ENCODE results near the gene SDK1. TPM values are rescaled to one million over a fixed set of nuclear protein-coding genes. Genes with fewer than 3 reads are reported as not detected.

Gene SDK1
- total RNA-seq, 4 donors from 2014 or later, result 3.7 to 80.9 (median 13.1) TPM

DNA sequence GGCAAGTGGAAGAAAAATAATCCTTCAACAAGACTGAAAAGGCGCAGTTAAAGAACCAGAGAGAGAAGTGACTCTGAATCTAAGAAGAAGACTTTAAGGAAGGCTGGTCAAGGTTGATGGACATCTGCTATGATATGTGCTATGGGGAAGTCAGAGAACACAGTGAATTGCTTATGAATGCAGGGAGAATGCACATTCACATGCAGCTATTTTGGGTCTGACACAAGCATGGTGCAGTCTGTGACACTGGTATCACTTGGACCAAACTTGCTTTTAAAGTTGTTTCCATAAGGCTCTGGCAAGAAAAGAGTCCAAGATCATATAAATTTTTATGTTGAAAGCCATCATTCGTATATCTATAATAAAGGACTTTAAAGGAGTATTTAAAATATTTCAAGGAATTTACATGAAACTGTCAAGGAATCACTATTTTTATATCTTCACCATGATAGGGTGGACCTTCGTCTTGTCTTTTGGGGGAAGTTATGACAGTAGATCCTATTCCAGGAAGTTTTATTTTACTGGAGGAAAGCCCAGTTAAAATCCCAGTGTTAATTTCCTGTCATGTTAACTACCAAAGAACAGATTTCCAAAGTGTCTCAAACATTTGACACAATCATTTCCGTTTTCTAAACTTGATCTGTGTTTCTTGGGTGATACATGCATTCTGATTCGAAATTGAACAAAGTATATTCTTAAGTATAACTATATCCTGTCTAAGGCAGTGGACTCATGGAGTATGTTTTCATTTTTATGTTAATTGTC is 239.6 kb downstream of the SDK1 start:
- no peak for TF ChIP-seq POLR2A (IDR thresholded peaks at IDR 0.05)
- TF ChIP-seq, protein P1, sequence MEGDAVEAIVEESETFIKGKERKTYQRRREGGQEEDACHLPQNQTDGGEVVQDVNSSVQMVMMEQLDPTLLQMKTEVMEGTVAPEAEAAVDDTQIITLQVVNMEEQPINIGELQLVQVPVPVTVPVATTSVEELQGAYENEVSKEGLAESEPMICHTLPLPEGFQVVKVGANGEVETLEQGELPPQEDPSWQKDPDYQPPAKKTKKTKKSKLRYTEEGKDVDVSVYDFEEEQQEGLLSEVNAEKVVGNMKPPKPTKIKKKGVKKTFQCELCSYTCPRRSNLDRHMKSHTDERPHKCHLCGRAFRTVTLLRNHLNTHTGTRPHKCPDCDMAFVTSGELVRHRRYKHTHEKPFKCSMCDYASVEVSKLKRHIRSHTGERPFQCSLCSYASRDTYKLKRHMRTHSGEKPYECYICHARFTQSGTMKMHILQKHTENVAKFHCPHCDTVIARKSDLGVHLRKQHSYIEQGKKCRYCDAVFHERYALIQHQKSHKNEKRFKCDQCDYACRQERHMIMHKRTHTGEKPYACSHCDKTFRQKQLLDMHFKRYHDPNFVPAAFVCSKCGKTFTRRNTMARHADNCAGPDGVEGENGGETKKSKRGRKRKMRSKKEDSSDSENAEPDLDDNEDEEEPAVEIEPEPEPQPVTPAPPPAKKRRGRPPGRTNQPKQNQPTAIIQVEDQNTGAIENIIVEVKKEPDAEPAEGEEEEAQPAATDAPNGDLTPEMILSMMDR (IDR thresholded peaks at IDR 0.05), result no peak
- H3K36me3 ChIP-seq, result no peaks in the 10 kb centered on the region
- H3K4me3 ChIP-seq, result no peak overlapping the region
- no peaks in the 10 kb centered on the region for H3K4me1 ChIP-seq
- no peak overlapping the region for H3K27ac ChIP-seq
- H3K9me3 ChIP-seq, result no peaks in the 10 kb centered on the region
- DNase-seq, result no peak
- H3K27me3 ChIP-seq, result no peaks in the 10 kb centered on the region

DNA sequence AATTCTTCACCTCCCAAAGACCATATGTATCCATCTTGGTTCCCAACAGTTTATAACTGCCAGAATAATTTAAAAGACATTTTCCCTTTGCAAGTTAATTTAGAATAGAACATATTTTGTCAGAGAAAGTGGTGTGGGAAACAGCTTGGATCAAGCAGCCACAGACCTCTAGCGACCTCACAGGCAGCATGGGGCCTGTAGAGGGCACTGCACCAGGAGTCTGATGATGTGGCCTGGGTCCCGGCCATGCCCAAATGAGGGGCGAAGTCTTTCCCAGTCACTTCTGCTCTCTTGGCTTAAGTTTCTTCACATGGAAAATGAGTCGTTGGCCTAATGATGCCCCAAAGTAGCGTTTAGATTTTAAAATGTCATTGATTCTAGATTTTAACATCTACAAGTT is 243.2 kb downstream of the SDK1 start:
- H3K27ac ChIP-seq, result no peak overlapping the region
- DNase-seq, result no peak
- H3K27me3 ChIP-seq, result no peaks in the 10 kb centered on the region
- TF ChIP-seq, protein P1 (IDR thresholded peaks at IDR 0.05), result no peak
- no peak for TF ChIP-seq POLR2A (IDR thresholded peaks at IDR 0.05)
- no peak overlapping the region for H3K4me3 ChIP-seq
- H3K36me3 ChIP-seq, result no peaks in the 10 kb centered on the region
- H3K9me3 ChIP-seq, result no peaks in the 10 kb centered on the region
- H3K4me1 ChIP-seq, result no peaks in the 10 kb centered on the region

DNA sequence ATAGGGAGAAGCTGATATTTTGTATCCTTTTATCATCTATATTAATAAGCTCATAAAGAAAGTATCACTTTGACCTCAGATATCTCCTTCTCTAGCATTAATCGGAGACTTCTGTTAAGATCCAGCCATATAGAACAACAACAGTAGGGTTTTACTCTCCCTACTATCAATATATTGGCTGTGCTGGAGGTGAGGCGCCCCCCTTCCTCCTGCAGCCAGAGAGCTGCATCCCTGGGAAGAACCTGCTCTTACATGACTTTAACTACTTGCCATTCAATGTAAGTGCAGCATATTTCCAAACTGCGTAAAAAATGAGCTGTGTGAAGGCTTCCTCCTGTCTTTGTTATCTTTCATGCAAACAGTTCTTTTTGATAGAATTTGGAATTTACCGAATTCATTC is 247.8 kb downstream of the SDK1 start:
- no peaks in the 10 kb centered on the region for H3K36me3 ChIP-seq
- no peak for DNase-seq
- no peaks in the 10 kb centered on the region for H3K4me1 ChIP-seq
- H3K4me3 ChIP-seq, result no peak overlapping the region
- no peaks in the 10 kb centered on the region for H3K27me3 ChIP-seq
- H3K27ac ChIP-seq, result no peak overlapping the region
- H3K9me3 ChIP-seq, result no peaks in the 10 kb centered on the region
- no peak for TF ChIP-seq POLR2A (IDR thresholded peaks at IDR 0.05)
- TF ChIP-seq, protein P1 (IDR thresholded peaks at IDR 0.05), result no peak

DNA sequence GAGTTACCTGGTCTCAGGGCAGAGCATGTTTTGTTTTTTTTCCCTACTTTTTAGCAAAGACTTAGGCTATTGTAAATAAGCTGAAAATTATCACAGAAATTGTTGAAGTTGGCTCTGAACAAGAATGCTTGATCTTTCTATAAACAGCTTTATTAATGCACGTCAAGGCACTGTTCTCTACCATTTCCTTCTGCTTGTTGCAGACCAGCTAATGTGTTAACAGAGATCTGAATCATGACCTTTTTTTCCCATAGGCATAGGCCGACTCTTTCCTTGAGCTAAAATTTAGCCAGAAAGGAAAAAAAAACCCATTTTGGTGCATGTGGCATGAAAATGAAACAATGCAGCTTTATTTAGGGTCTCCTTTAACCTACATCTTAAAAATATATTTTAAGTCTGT is 248.5 kb downstream of the SDK1 start:
- Histone ChIP-seq H3K36me3 (no peaks in the 10 kb centered on the region), H3K9me3 (no peaks in the 10 kb centered on the region), H3K4me3 (no peak overlapping the region), H3K4me1 (no peaks in the 10 kb centered on the region), H3K27me3 (no peaks in the 10 kb centered on the region), H3K27ac (no peak overlapping the region)
- DNase-seq, result no peak
- TF ChIP-seq, protein P1 (IDR thresholded peaks at IDR 0.05), result no peak
- TF ChIP-seq POLR2A (IDR thresholded peaks at IDR 0.05), result no peak

DNA sequence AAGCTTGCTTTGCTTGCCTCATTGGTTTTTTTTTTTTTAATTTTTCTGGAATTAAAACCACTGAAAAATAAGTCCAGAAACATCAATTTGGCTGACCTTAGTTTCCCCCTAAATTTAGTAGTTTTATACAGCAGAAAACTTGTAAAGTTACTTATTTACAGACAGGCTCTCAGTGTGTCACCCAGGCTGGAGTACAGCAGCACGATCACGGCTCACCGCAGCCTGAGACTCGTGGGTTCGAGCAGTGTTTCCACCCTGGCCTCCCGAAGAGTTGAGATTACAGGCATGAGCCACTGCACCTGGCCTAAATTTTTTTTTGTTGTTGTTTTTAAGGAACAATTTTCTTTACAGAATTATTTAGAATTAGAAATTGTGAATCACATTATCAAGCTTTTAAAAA is 250.5 kb downstream of the SDK1 start:
- Histone ChIP-seq H3K27me3 (no peaks in the 10 kb centered on the region), H3K27ac (no peak overlapping the region), H3K4me3 (no peak overlapping the region), H3K36me3 (no peaks in the 10 kb centered on the region), H3K9me3 (no peaks in the 10 kb centered on the region), H3K4me1 (no peaks in the 10 kb centered on the region)
- DNase-seq, result no peak
- no peak for TF ChIP-seq POLR2A (IDR thresholded peaks at IDR 0.05)
- TF ChIP-seq, protein P1 (IDR thresholded peaks at IDR 0.05), result no peak
